GM12878 (cell line): Measurements from ENCODE around the gene NBPF3. TPM values are rescaled to one million over a fixed set of nuclear protein-coding genes. Genes with fewer than 3 reads are reported as not detected.

Experiments used
- ATAC-seq: fragments of 200-7000 bp; cut with Tn5 transposase; 3 replicates; pipeline ENCODE4 v1.9.1; 2020; ENCODE audit warnings: mild to moderate bottlenecking, moderate library complexity
- BruUV-seq: library from RNA; stranded (reverse); fragments of 400-500 nt; replicated peaks from 2 replicates; lab custom pipeline; 2021; lab: Mats Ljungman, UMichigan
- CTCF ChIA-PET: fragments of 300-600 bp; sonication (Branson Sonifier 250); formaldehyde crosslinking; extraction: SDS; loops from one replicate; lab custom pipeline; 2021; ENCODE audit warnings: inconsistent platforms; lab: Yijun Ruan, JAX
- POLR2A ChIA-PET: fragments of 350-600 bp; formaldehyde crosslinking; extraction: SDS; loops from one replicate; lab custom pipeline; 2021; ENCODE audit warnings: inconsistent platforms; lab: Charles Lee
- RAD21 ChIA-PET: fragments of 300-600 bp; sonication (Branson Sonifier 250); formaldehyde crosslinking; loops from one replicate; lab custom pipeline; 2023; ENCODE audit warnings: antibody characterized with exemption; ENCODE audit not compliant: unreplicated experiment; lab: Charles Lee
- SMC1A ChIA-PET: fragments of 300-600 bp; sonication (Branson Sonifier 250); formaldehyde crosslinking; loops from one replicate; lab custom pipeline; 2023; ENCODE audit not compliant: unreplicated experiment, uncharacterized antibody; lab: Charles Lee
- DNase-seq: peaks from one replicate; pipeline ENCODE4 v3.0.0-alpha.2; 2011; ENCODE audit warnings: low read depth, low spot score
- FAIRE-seq: peaks from 3 replicates; lab custom pipeline; 2011; peaks lifted over from hg19 to GRCh38; lab: Jason Lieb, UNC
- H2AFZ ChIP-seq: 2 replicates; pipeline ENCODE4 v1.6.0; 2011; ENCODE audit warnings: low read depth, low read length, control low read depth; ENCODE audit not compliant: control insufficient read depth
- H3K27ac ChIP-seq: 2 replicates; pipeline ENCODE4 v1.5.1; 2011; ENCODE audit warnings: control low read depth; ENCODE audit not compliant: control insufficient read depth, insufficient read depth
- H3K27me3 ChIP-seq, 2 experiments: replicated peaks in 1 of 2; 2 replicates each; pipeline versions ENCODE4 v1.6.0 to v1.6.1; 2011; ENCODE audit warnings: low read length in 1 of 2; ENCODE audit not compliant: control insufficient read depth in 2 of 2, insufficient read depth in 2 of 2
- H3K36me3 ChIP-seq, 2 experiments: 2 replicates each; pipeline ENCODE4 v1.5.1; 2011; ENCODE audit warnings: low read length in 1 of 2; ENCODE audit not compliant: control insufficient read depth in 2 of 2, insufficient read depth in 2 of 2
- H3K4me1 ChIP-seq: 2 replicates; pipeline ENCODE4 v1.6.1; 2011; ENCODE audit warnings: mild to moderate bottlenecking, low read length, moderate library complexity, mixed read lengths; ENCODE audit not compliant: control insufficient read depth, insufficient read depth
- H3K4me2 ChIP-seq: 2 replicates; pipeline ENCODE4 v1.6.0; 2011; ENCODE audit warnings: control low read depth; ENCODE audit not compliant: control insufficient read depth, insufficient read depth
- H3K4me3 ChIP-seq: fragments of 200-600 bp; sonication (generic); 2 replicates; pipeline ENCODE4 v1.5.1; 2016
- H3K79me2 ChIP-seq: 2 replicates; pipeline ENCODE4 v1.6.0; 2011; ENCODE audit warnings: low read length; ENCODE audit not compliant: control insufficient read depth, insufficient read depth
- H3K9ac ChIP-seq: 2 replicates; pipeline ENCODE4 v1.8.0; 2011; ENCODE audit warnings: low read length, control low read depth, mixed read lengths; ENCODE audit not compliant: control insufficient read depth, insufficient read depth
- H3K9me3 ChIP-seq: replicated peaks from 3 replicates; pipeline ENCODE4 v1.5.1; 2011; ENCODE audit warnings: mild to moderate bottlenecking, low read length; ENCODE audit not compliant: control insufficient read depth, insufficient read depth
- H4K20me1 ChIP-seq: 2 replicates; pipeline ENCODE4 v1.6.0; 2011; ENCODE audit not compliant: control insufficient read depth, insufficient read depth
- EP300 ChIP-seq, 2 experiments: fragments of 150-350 bp in 1 of 2; IDR thresholded peaks; 2 replicates each; pipeline ENCODE4 v1.6.1; 2011 to 2012; ENCODE audit warnings: low read depth in 2 of 2, low read length in 2 of 2, borderline replicate concordance in 1 of 2, improper control_type of control experiment in 1 of 2, inconsistent platforms in 1 of 2; ENCODE audit not compliant: control insufficient read depth in 1 of 2
- FOS ChIP-seq: IDR thresholded peaks from 3 replicates; pipeline ENCODE4 v1.6.1; 2011; ENCODE audit warnings: borderline replicate concordance; ENCODE audit not compliant: insufficient read length; ENCODE audit errors: extremely low read depth
- MTA2 ChIP-seq: fragments of 450-650 bp; IDR thresholded peaks from 2 replicates; pipeline ENCODE4 v1.6.1; 2016; ENCODE audit warnings: low read depth, mild to moderate bottlenecking, moderate library complexity
- PAX5 ChIP-seq: IDR thresholded peaks from 2 replicates; pipeline ENCODE4 v1.6.1; 2011; ENCODE audit warnings: low read depth, low read length, borderline replicate concordance
- SREBF1 ChIP-seq: IDR thresholded peaks from 2 replicates; pipeline ENCODE4 v1.6.1; 2012; ENCODE audit warnings: mild to moderate bottlenecking, low read length
- STAT1 ChIP-seq: fragments of 450-650 bp; conservative IDR thresholded peaks from 2 replicates; pipeline ENCODE4 v1.6.1; 2014; ENCODE audit warnings: antibody characterized with exemption, mild to moderate bottlenecking
- YBX1 ChIP-seq: fragments of 450-650 bp; IDR thresholded peaks from 2 replicates; pipeline ENCODE4 v1.6.1; 2016; ENCODE audit warnings: antibody characterized with exemption
- WGBS: methylation state at CpG from one replicate; pipeline ENCODE4 v1.1.6; 2016; ENCODE audit warnings: low lambda C conversion rate; ENCODE audit not compliant: insufficient replicate concordance, insufficient coverage; ENCODE audit errors: missing lambda C conversion rate; 5-methylcytosine and 5-hydroxymethylcytosine counted together
- in situ Hi-C: fragments of 300-500 bp; cut with MboI; formaldehyde crosslinking; loops from 9 replicates; pipeline ENCODE4 v1.14.3; 2018; ENCODE audit warnings: mixed read lengths
- intact Hi-C: fragments of 100-400 bp; cut with micrococcal nuclease; formaldehyde crosslinking; loops from one replicate; pipeline ENCODE4 v1.14.2; 2022; ENCODE audit not compliant: unreplicated experiment
- polyA plus RNA-seq, 11 experiments: library from polyadenylated mRNA; depleted of rRNA in 4 of 11; unstranded in 6 of 11; stranded (reverse) in 5 of 11; fragments of >200 nt; fragmentation: Nextera tagmentation in 4 of 11; fragmentation: Illumina TruSeq in 1 of 11; extraction: Ambion mirVana in 4 of 11; extraction: Trizol in 1 of 11; gene quantifications; 1 replicate in 1 of 11; 2 replicates in 10 of 11; pipeline versions ENCODE4 v1.2.1 to v1.2.3, GENCODE V29; 2011 to 2016; ENCODE audit warnings: inconsistent platforms in 2 of 11, missing spikeins in 2 of 11, low read depth in 1 of 11
- total RNA-seq, 4 experiments: library from RNA; depleted of rRNA in 3 of 4; stranded (reverse); fragments of >200 nt in 3 of 4; fragmentation: Illumina TruSeq in 1 of 4; extraction: Trizol in 1 of 4; gene quantifications; 2 replicates each; pipeline versions ENCODE4 v1.2.1 to v1.2.3, GENCODE V29; 2013 to 2021
- TF ChIP-seq, protein P1 (sequence below), 3 experiments: IDR thresholded peaks in 2 of 3; conservative IDR thresholded peaks in 1 of 3; 2 replicates each; pipeline ENCODE4 v1.5.1; 2011; ENCODE audit warnings: low read depth in 3 of 3, low read length in 3 of 3, mild to moderate bottlenecking in 3 of 3, control low read depth in 2 of 3, moderate library complexity in 2 of 3, inconsistent platforms in 1 of 3, mixed read lengths in 1 of 3; ENCODE audit not compliant: control insufficient read depth in 2 of 3, insufficient read depth in 1 of 3; ENCODE audit errors: extremely low read depth in 1 of 3

The NBPF3 gene
- total and polyA plus RNA-seq, 10 of the 15 experiments (the other 5 are each of a cell fraction or from before 2014, with no cell fraction given): 0.56 to 4.4 (median 2.7) TPM

DNA sequence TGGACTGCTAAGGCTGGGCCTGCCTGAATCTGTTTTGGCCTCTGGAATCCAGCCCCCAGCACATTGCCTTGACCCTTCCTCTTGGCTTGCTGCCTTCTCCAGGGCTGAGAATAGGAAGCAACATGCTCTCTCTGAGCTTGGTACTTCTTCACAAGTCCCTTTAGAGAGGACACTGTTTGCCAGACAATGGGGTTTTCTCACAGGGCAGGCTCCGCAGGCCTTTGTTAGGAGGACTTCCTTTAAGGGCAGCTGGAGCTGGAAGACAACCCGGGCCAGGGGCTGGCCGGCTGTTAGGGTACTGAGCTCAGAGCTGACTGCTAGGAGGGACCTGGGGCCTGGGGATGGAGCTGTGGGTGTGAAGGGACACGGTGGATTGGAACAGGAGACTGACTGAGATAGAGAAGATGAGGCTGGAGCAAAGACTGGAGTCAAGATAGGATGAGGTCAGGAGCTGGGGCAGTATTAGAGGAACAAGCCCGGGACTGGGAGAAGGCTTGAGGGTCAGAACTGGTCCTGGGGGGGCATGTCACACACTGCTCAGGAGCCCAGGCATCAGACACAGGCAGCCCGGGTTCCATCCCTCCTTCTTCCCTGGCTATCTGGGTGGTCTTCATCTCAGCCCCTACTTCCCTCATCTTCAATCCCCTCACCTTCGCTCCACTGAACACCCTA, 63.9 kb downstream of the NBPF3 start:
- H3K4me2 ChIP-seq: no peak overlapping the region
- POLR2A ChIA-PET: no interaction called here
- FAIRE-seq (no peak), ATAC-seq (no peak), DNase-seq (no peak)
- in situ Hi-C loops: no loop called here
- H3K9me3 ChIP-seq: no peaks in the 10 kb centered on the region
- BruUV-seq: no TSS peak
- SMC1A ChIA-PET: interaction anchor here (0.7 to 18.6 kb wide), 2 partner anchors 26 to 140 kb away, joined by 3 to 326 read pairs; no protein-coding TSS in a partner anchor
- no peak overlapping the region for H3K4me3 ChIP-seq
- no peaks in the 10 kb centered on the region for H3K79me2 ChIP-seq
- H4K20me1 ChIP-seq: no peaks in the 10 kb centered on the region
- TF ChIP-seq PAX5: no peak
- TF ChIP-seq EP300 (IDR thresholded peaks at IDR 0.05; ENCODE audit: borderline replicate concordance in 1 of 2, control insufficient read depth in 1 of 2, low read depth in 2 of 2, low read length in 2 of 2): no peak
- TF ChIP-seq MTA2: no peak
- TF ChIP-seq SREBF1: no peak
- no peak for TF ChIP-seq YBX1
- TF ChIP-seq, protein P1, sequence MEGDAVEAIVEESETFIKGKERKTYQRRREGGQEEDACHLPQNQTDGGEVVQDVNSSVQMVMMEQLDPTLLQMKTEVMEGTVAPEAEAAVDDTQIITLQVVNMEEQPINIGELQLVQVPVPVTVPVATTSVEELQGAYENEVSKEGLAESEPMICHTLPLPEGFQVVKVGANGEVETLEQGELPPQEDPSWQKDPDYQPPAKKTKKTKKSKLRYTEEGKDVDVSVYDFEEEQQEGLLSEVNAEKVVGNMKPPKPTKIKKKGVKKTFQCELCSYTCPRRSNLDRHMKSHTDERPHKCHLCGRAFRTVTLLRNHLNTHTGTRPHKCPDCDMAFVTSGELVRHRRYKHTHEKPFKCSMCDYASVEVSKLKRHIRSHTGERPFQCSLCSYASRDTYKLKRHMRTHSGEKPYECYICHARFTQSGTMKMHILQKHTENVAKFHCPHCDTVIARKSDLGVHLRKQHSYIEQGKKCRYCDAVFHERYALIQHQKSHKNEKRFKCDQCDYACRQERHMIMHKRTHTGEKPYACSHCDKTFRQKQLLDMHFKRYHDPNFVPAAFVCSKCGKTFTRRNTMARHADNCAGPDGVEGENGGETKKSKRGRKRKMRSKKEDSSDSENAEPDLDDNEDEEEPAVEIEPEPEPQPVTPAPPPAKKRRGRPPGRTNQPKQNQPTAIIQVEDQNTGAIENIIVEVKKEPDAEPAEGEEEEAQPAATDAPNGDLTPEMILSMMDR (IDR thresholded peaks at IDR 0.05 in 2 of 3, conservative IDR thresholded peaks at IDR 0.05 in 1 of 3; ENCODE audit: control insufficient read depth in 2 of 3, extremely low read depth in 1 of 3, insufficient read depth in 1 of 3, low read depth in 3 of 3, low read length in 3 of 3): no peak
- no peak for TF ChIP-seq STAT1
- no peak for TF ChIP-seq FOS
- TF ChIP-seq, all 136 proteins: peak for 0
- H2AFZ ChIP-seq: no peak overlapping the region
- WGBS: 37% methylated on average over 7 of the region's 7 CpGs
- no peaks in the 10 kb centered on the region for H3K4me1 ChIP-seq
- peaks cover 2 to 12% of the 10 kb centered on the region in 2 experiments for H3K27me3 ChIP-seq
- no peak overlapping the region for H3K27ac ChIP-seq
- RAD21 ChIA-PET: interaction anchor here (0.6 to 0.7 kb wide), 2 partner anchors 49 to 109 kb away, joined by 4 to 7 read pairs; no protein-coding TSS in a partner anchor
- CTCF ChIA-PET: interaction anchor here (0.8 to 1.4 kb wide), 3 partner anchors 10 to 32 kb away, joined by 3 to 5 read pairs (median 4); no protein-coding TSS in a partner anchor
- intact Hi-C loops: no loop called here
- no peak overlapping the region for H3K9ac ChIP-seq
- H3K36me3 ChIP-seq: no peaks in the 10 kb centered on the region
